Endothelial cell of umbilical vein (primary cell): ENCODE data around the gene SENP7. TPM values are rescaled to one million over a fixed set of nuclear protein-coding genes. Genes with fewer than 3 reads are reported as not detected.

Source experiments
- BruUV-seq: library from RNA; stranded (reverse); fragments of 400-500 nt; replicated peaks from 2 replicates; lab custom pipeline; 2021; lab: Mats Ljungman, UMichigan
- CTCF ChIA-PET: fragments of 300-600, 350-600 bp; sonication (Branson Sonifier 250); formaldehyde crosslinking; loops from one replicate; lab custom pipeline; 2021; ENCODE audit warnings: antibody characterized with exemption, inconsistent platforms; lab: Charles Lee
- POLR2A ChIA-PET: fragments of 300-600, 350-600 bp; sonication (Branson Sonifier 250); formaldehyde crosslinking; loops from one replicate; lab custom pipeline; 2021; ENCODE audit warnings: antibody characterized with exemption, inconsistent platforms; lab: Charles Lee
- DNase-seq: peaks from one replicate; pipeline ENCODE4 v3.0.0-alpha.2; 2011; ENCODE audit warnings: low read depth, low spot score
- FAIRE-seq: peaks from 2 replicates; lab custom pipeline; 2011; peaks lifted over from hg19 to GRCh38; lab: Jason Lieb, UNC
- H2AFZ ChIP-seq: 2 replicates; pipeline ENCODE4 v1.6.0; 2012; ENCODE audit warnings: low read depth, low read length, control low read depth, inconsistent platforms
- H3K27ac ChIP-seq: 2 replicates; pipeline ENCODE4 v1.5.1; 2011; ENCODE audit warnings: low read depth, mild to moderate bottlenecking, control low read depth, low read length, moderate library complexity; ENCODE audit not compliant: insufficient read depth
- H3K27me3 ChIP-seq, 2 experiments: 2 replicates each; pipeline versions ENCODE4 v1.6.0 to v1.6.1; 2011; ENCODE audit warnings: low read length in 2 of 2, mixed read lengths in 1 of 2; ENCODE audit not compliant: control insufficient read depth in 2 of 2, insufficient read depth in 2 of 2
- H3K36me3 ChIP-seq, 2 experiments: 2 replicates in 1 of 2; 3 replicates in 1 of 2; pipeline ENCODE4 v1.5.1; 2011; ENCODE audit warnings: low read length in 2 of 2, mild to moderate bottlenecking in 1 of 2, moderate library complexity in 1 of 2; ENCODE audit not compliant: control insufficient read depth in 2 of 2, insufficient read depth in 2 of 2; ENCODE audit errors: extremely low read depth in 1 of 2
- H3K4me1 ChIP-seq: 3 replicates; pipeline ENCODE4 v1.5.1; 2011; ENCODE audit warnings: mild to moderate bottlenecking, low read length; ENCODE audit not compliant: control insufficient read depth, insufficient read depth; ENCODE audit errors: extremely low read depth
- H3K4me2 ChIP-seq: 2 replicates; pipeline ENCODE4 v1.6.1; 2011; ENCODE audit warnings: low read length, control low read depth, mixed read lengths; ENCODE audit not compliant: insufficient read depth
- H3K4me3 ChIP-seq, 3 experiments: fragments of 200-600 bp in 1 of 3; sonication (generic), shearing (Covaris generic) in 1 of 3; replicated peaks in 1 of 3; 2 replicates each; pipeline ENCODE4 v1.5.1; 2011 to 2016; ENCODE audit warnings: control low read depth in 3 of 3, low read length in 3 of 3, mild to moderate bottlenecking in 2 of 3, inconsistent platforms in 1 of 3, low read depth in 1 of 3, moderate library complexity in 1 of 3; ENCODE audit not compliant: insufficient read depth in 1 of 3
- H3K79me2 ChIP-seq: 2 replicates; pipeline ENCODE4 v1.6.0; 2012; ENCODE audit warnings: low read length, inconsistent platforms; ENCODE audit not compliant: control insufficient read depth, insufficient read depth
- H3K9ac ChIP-seq: replicated peaks from 2 replicates; pipeline ENCODE3; 2011; ENCODE audit warnings: low read length, control low read depth; ENCODE audit not compliant: insufficient read depth; ENCODE audit errors: extremely low read depth
- H3K9me1 ChIP-seq: replicated peaks from 3 replicates; pipeline ENCODE4 v1.6.0; 2011; ENCODE audit warnings: mild to moderate bottlenecking, low read length; ENCODE audit not compliant: control insufficient read depth, insufficient read depth; ENCODE audit errors: extremely low read depth
- H3K9me3 ChIP-seq: replicated peaks from 2 replicates; pipeline ENCODE4 v1.5.1; 2012; ENCODE audit warnings: low read length, inconsistent platforms; ENCODE audit not compliant: control insufficient read depth, insufficient read depth
- H4K20me1 ChIP-seq: replicated peaks from 2 replicates; pipeline ENCODE3; 2011; ENCODE audit warnings: mild to moderate bottlenecking, low read length; ENCODE audit not compliant: control insufficient read depth, insufficient read depth; ENCODE audit errors: extremely low read depth
- CTCF ChIP-seq, 2 donors: IDR thresholded peaks; 1 replicate in 1 of 2; 2 replicates in 1 of 2; pipeline ENCODE4 v1.5.1; 2011; ENCODE audit warnings: low read length in 2 of 2, mild to moderate bottlenecking in 2 of 2, moderate library complexity in 2 of 2, control low read depth in 1 of 2, inconsistent platforms in 1 of 2, low read depth in 1 of 2; ENCODE audit not compliant: insufficient read depth in 1 of 2; ENCODE audit errors: extremely low read depth in 1 of 2
- EZH2 ChIP-seq: IDR thresholded peaks from 2 replicates; pipeline ENCODE4 v1.6.1; 2012; ENCODE audit warnings: borderline replicate concordance, low read depth, mild to moderate bottlenecking, moderate library complexity, low read length, inconsistent platforms; ENCODE audit not compliant: severe bottlenecking
- FOS ChIP-seq: IDR thresholded peaks from 2 replicates; pipeline ENCODE4 v1.6.1; 2011; ENCODE audit warnings: mild to moderate bottlenecking, low read length, moderate library complexity, borderline replicate concordance; ENCODE audit not compliant: insufficient read depth
- GATA2 ChIP-seq: IDR thresholded peaks from 2 replicates; pipeline ENCODE4 v1.7.0; 2011; ENCODE audit warnings: low read depth, mild to moderate bottlenecking, moderate library complexity, mixed read lengths, low read length; ENCODE audit not compliant: insufficient read length, insufficient read depth
- JUN ChIP-seq: IDR thresholded peaks from 2 replicates; pipeline ENCODE4 v1.6.1; 2011; ENCODE audit warnings: borderline replicate concordance, low read depth; ENCODE audit not compliant: insufficient read length, insufficient read depth
- MAX ChIP-seq: IDR thresholded peaks from 2 replicates; pipeline ENCODE4 v1.6.1; 2011; ENCODE audit not compliant: insufficient read depth, insufficient read length
- MYC ChIP-seq: IDR thresholded peaks from one replicate; pipeline ENCODE4 v1.6.1; 2011; ENCODE audit warnings: mild to moderate bottlenecking, low read depth, low read length
- POLR2A ChIP-seq: IDR thresholded peaks from 2 replicates; pipeline ENCODE4 v1.6.1; 2012; ENCODE audit warnings: low read depth, mild to moderate bottlenecking, control low read depth, low read length
- POLR2AphosphoS5 ChIP-seq: IDR thresholded peaks from 2 replicates; pipeline ENCODE4 v1.6.1; 2012; ENCODE audit warnings: low read depth, mild to moderate bottlenecking, control low read depth, low read length, moderate library complexity; ENCODE audit not compliant: insufficient read depth
- dilution Hi-C: fragments of 300-500 bp; cut with MboI; formaldehyde crosslinking; loops from one replicate; pipeline ENCODE4 v1.15.0; 2019; ENCODE audit warnings: low sequenced_read_pairs; ENCODE audit not compliant: extremely low pct_ligation_motif_present
- intact Hi-C: fragments of 100-400 bp; cut with micrococcal nuclease; formaldehyde crosslinking; loops from one replicate; pipeline ENCODE4 v1.10.0; 2022
- polyA plus RNA-seq, 4 experiments: library from polyadenylated mRNA; depleted of rRNA in 3 of 4; stranded (reverse) in 3 of 4; unstranded in 1 of 4; fragments of >200 nt; gene quantifications; 2 replicates each; pipeline versions ENCODE4 v1.2.1 to v1.2.3, GENCODE V29; 2011 to 2012; ENCODE audit warnings: missing spikeins in 1 of 4
- total RNA-seq: library from RNA; stranded (reverse); gene quantifications from 2 replicates; pipeline ENCODE4 v1.2.3, GENCODE V29; 2021

Gene SENP7
- total and polyA plus RNA-seq, 2 donors (not counting 3 experiments of a cell fraction or from before 2014, with no cell fraction given) = 5.1 to 18.7 TPM

- peak; percentile 39 for DNase-seq
- intact Hi-C loops = loop anchor here (1.0 kb wide), 1 partner anchor 12 kb away; no protein-coding TSS in a partner anchor
- Histone ChIP-seq H3K79me2 (no peaks in the 10 kb centered on the region), H3K4me3 (no peak overlapping the region), H3K9ac (peak overlapping the region; percentile 50), H3K9me1 (no peaks in the 10 kb centered on the region), H4K20me1 (no peaks in the 10 kb centered on the region), H3K27me3 (no peaks in the 10 kb centered on the region), H2AFZ (peak overlapping the region; percentile 75), H3K27ac (peak overlapping the region; percentile 73), H3K36me3 (no peaks in the 10 kb centered on the region), H3K9me3 (no peaks in the 10 kb centered on the region), H3K4me1 (peaks cover 32% of the 10 kb centered on the region), H3K4me2 (peak overlapping the region; percentile 47)
- ChIA-PET CTCF (no interaction called here), POLR2A (no interaction called here)
- FAIRE-seq = peak; percentile 52
- dilution Hi-C loops = no loop called here
- BruUV-seq = no TSS peak
- TF ChIP-seq GATA2 (peak; percentile 76), FOS (no peak), POLR2AphosphoS5 (no peak), EZH2 (no peak), JUN (no peak), CTCF (IDR thresholded peaks at IDR 0.05; ENCODE audit: extremely low read depth in 1 of 2, insufficient read depth in 1 of 2, low read depth in 1 of 2, low read length in 2 of 2) (no peak), POLR2A (peak; percentile 32), MYC (no peak), MAX (no peak)
Observed at GRCh38 chr3:101532783-101533602, 20.0 kb upstream of the SENP7 start.
